ES-I3 (cell line): Measurements from ENCODE around the gene YJU2.
"Not testable (repeated sequence)": the region's sequence is repeated elsewhere in the genome, so short reads cannot be mapped to it uniquely, and the experiment has no call there.

Experiments
- H3K36me3 ChIP-seq: 2 replicates; pipeline ENCODE4 v1.6.1; 2013; ENCODE audit warnings: mild to moderate bottlenecking, low read length, control low read depth, moderate library complexity; ENCODE audit not compliant: insufficient read depth
- H3K4me1 ChIP-seq: 2 replicates; pipeline ENCODE4 v1.6.1; 2013; ENCODE audit warnings: mild to moderate bottlenecking, control low read depth, low read length; ENCODE audit not compliant: insufficient read depth
- H3K9ac ChIP-seq: 2 replicates; pipeline ENCODE4 v1.6.1; 2013; ENCODE audit warnings: low read depth, mild to moderate bottlenecking, low read length, moderate library complexity
- H3K9me3 ChIP-seq: 2 replicates; pipeline ENCODE4 v1.6.1; 2013; ENCODE audit warnings: mild to moderate bottlenecking, low read length, moderate library complexity; ENCODE audit not compliant: control insufficient read depth, insufficient read depth

YJU2 gene

GRCh38 chr19:4267901-4268815 is 21.3 kb downstream of the YJU2 start:
- H3K36me3 ChIP-seq, result no peaks in the 10 kb centered on the region
- H3K4me1 ChIP-seq, result no peaks in the 10 kb centered on the region
- H3K9ac ChIP-seq, result no peak overlapping the region
- no peaks in the 10 kb centered on the region for H3K9me3 ChIP-seq

- Histone ChIP-seq H3K9me3 (no peaks in the 10 kb centered on the region), H3K9ac (no peak overlapping the region), H3K4me1 (no peaks in the 10 kb centered on the region), H3K36me3 (no peaks in the 10 kb centered on the region)
Observed at GRCh38 chr19:4268816-4269430, 22.0 kb downstream of the YJU2 start.

GRCh38 chr19:4272894-4273293 is 26.0 kb downstream of the YJU2 start:
- Histone ChIP-seq H3K36me3 (no peaks in the 10 kb centered on the region), H3K9ac (no peak overlapping the region), H3K9me3 (no peaks in the 10 kb centered on the region), H3K4me1 (no peaks in the 10 kb centered on the region)

GRCh38 chr19:4274321-4274686 is 27.4 kb downstream of the YJU2 start:
- H3K9ac ChIP-seq, H3K36me3 ChIP-seq, H3K9me3 ChIP-seq, H3K4me1 ChIP-seq: not testable (repeated sequence)

GRCh38 chr19:4277191-4277696 is 30.4 kb downstream of the YJU2 start:
- no peaks in the 10 kb centered on the region for H3K36me3 ChIP-seq
- H3K4me1 ChIP-seq, result no peaks in the 10 kb centered on the region
- H3K9me3 ChIP-seq, result no peaks in the 10 kb centered on the region
- no peak overlapping the region for H3K9ac ChIP-seq

GRCh38 chr19:4278010-4278409 is 31.1 kb downstream of the YJU2 start:
- H3K36me3 ChIP-seq, result no peaks in the 10 kb centered on the region
- H3K9ac ChIP-seq, result no peak overlapping the region; the same call in 1 of the 2 replicates
- H3K9me3 ChIP-seq, result no peaks in the 10 kb centered on the region
- H3K4me1 ChIP-seq, result no peaks in the 10 kb centered on the region

- H3K4me1 ChIP-seq, result no peaks in the 10 kb centered on the region
- peak within 1 kb of the TSS; percentile 67 for H3K9ac ChIP-seq
- no peaks in the 10 kb centered on the region for H3K36me3 ChIP-seq
- no peaks in the 10 kb centered on the region for H3K9me3 ChIP-seq
Observed at GRCh38 chr19:4278419-4279266, 31.8 kb downstream of the YJU2 start, which contains the start of gene SHD. Gene SHD (plus strand): TSS chr19:4279266. CDS start chr19:4280064, 798 bp downstream.

GRCh38 chr19:4279267-4279529 is 32.3 kb downstream of the YJU2 start:
- no peaks in the 10 kb centered on the region for H3K9me3 ChIP-seq
- peak overlapping the region; percentile 56 for H3K9ac ChIP-seq
- no peaks in the 10 kb centered on the region for H3K36me3 ChIP-seq
- H3K4me1 ChIP-seq, result no peaks in the 10 kb centered on the region

- Histone ChIP-seq H3K4me1 (0 out of 2 replicates have a peak, but pooled peaks cover under 1% of the 10 kb centered on the region), H3K9me3 (no peaks in the 10 kb centered on the region), H3K36me3 (no peaks in the 10 kb centered on the region), H3K9ac (peak overlapping the region; percentile 56)
Observed at GRCh38 chr19:4279530-4280422, 32.9 kb downstream of the YJU2 start.

- 0 out of 2 replicates have a peak, but pooled peaks cover 5% of the 10 kb centered on the region for H3K4me1 ChIP-seq
- no peaks in the 10 kb centered on the region for H3K9me3 ChIP-seq
- peak overlapping the region; percentile 72 for H3K9ac ChIP-seq
- no peaks in the 10 kb centered on the region for H3K36me3 ChIP-seq
Observed at GRCh38 chr19:4284176-4284958, 37.5 kb downstream of the YJU2 start.

- Histone ChIP-seq H3K36me3 (no peaks in the 10 kb centered on the region), H3K9me3 (no peaks in the 10 kb centered on the region), H3K4me1 (0 out of 2 replicates have a peak, but pooled peaks cover 5% of the 10 kb centered on the region), H3K9ac (peak overlapping the region; percentile 72; the same call in 1 of the 2 replicates)
Observed at GRCh38 chr19:4284974-4285373, 38.1 kb downstream of the YJU2 start.

GRCh38 chr19:4286141-4286540 is 39.3 kb downstream of the YJU2 start:
- H3K9ac ChIP-seq, H3K9me3 ChIP-seq, H3K36me3 ChIP-seq, H3K4me1 ChIP-seq: not testable (repeated sequence)
